Measurements from ENCODE around the gene PDSS1. TPM values are rescaled to one million over a fixed set of nuclear protein-coding genes. Genes with fewer than 3 reads are reported as not detected.
"Not testable (repeated sequence)": the region's sequence is repeated elsewhere in the genome, so short reads cannot be mapped to it uniquely, and the experiment has no call there.

The PDSS1 gene
- total and polyA plus RNA-seq, 4 donors: 1.8 to 6.6 (median 3.3) TPM

GRCh38 chr10:26789779-26790178 lies 92.3 kb downstream of the PDSS1 start:
- not testable (repeated sequence) for ATAC-seq (ENCODE audit: low FRiP score); H3K4me3 ChIP-seq (ENCODE audit: low read length in 2 of 2); H3K27me3 ChIP-seq (ENCODE audit: control insufficient read depth in 1 of 2, insufficient read depth in 2 of 2, low read length in 1 of 2); H3K4me1 ChIP-seq (ENCODE audit: control insufficient read depth in 1 of 2, insufficient read depth in 2 of 2, low read length in 2 of 2); H3K9me3 ChIP-seq (ENCODE audit: control insufficient read depth, low read length); H3K36me3 ChIP-seq (ENCODE audit: control insufficient read depth in 1 of 2, insufficient read depth in 2 of 2, low read length in 1 of 2); DNase-seq; H3K27ac ChIP-seq (ENCODE audit: low read depth in 1 of 2, low read length in 2 of 2)
- intact Hi-C loops (cut with DNase I): loop anchor here in 1 of 2 donors (10.0 kb wide), 1 partner anchor 65 kb away; no protein-coding TSS in a partner anchor
- 96 to 98% methylated on average over 2 of the region's 2 CpGs for WGBS, 2 donors

- intact Hi-C loops (cut with DNase I): no loop called here
- ATAC-seq (ENCODE audit: low FRiP score) (no peak), DNase-seq (no peak)
- Histone ChIP-seq H3K36me3 (ENCODE audit: control insufficient read depth in 1 of 2, insufficient read depth in 2 of 2, low read length in 1 of 2) (no peaks in the 10 kb centered on the region), H3K4me3 (ENCODE audit: low read length in 2 of 2) (no peak overlapping the region), H3K4me1 (ENCODE audit: control insufficient read depth in 1 of 2, insufficient read depth in 2 of 2, low read length in 2 of 2) (peaks cover 0 to 3% of the 10 kb centered on the region in 2 donors), H3K27me3 (ENCODE audit: control insufficient read depth in 1 of 2, insufficient read depth in 2 of 2, low read length in 1 of 2) (no peaks in the 10 kb centered on the region), H3K9me3 (ENCODE audit: control insufficient read depth, low read length) (no peaks in the 10 kb centered on the region), H3K27ac (ENCODE audit: low read depth in 1 of 2, low read length in 2 of 2) (no peak overlapping the region)
- 50 to 54% methylated on average over 4 of the region's 4 CpGs for WGBS, 2 donors
Measured at GRCh38 chr10:26790221-26790995, 92.9 kb downstream of the PDSS1 start.

GRCh38 chr10:26792758-26793495 lies 95.4 kb downstream of the PDSS1 start:
- Histone ChIP-seq H3K27ac (ENCODE audit: low read depth in 1 of 2, low read length in 2 of 2) (no peak overlapping the region), H3K4me3 (ENCODE audit: low read length in 2 of 2) (no peak overlapping the region), H3K36me3 (ENCODE audit: control insufficient read depth in 1 of 2, insufficient read depth in 2 of 2, low read length in 1 of 2) (no peaks in the 10 kb centered on the region), H3K27me3 (ENCODE audit: control insufficient read depth in 1 of 2, insufficient read depth in 2 of 2, low read length in 1 of 2) (no peaks in the 10 kb centered on the region), H3K4me1 (ENCODE audit: control insufficient read depth in 1 of 2, insufficient read depth in 2 of 2, low read length in 2 of 2) (peaks cover 0 to 3% of the 10 kb centered on the region in 2 donors), H3K9me3 (ENCODE audit: control insufficient read depth, low read length) (no peaks in the 10 kb centered on the region)
- ATAC-seq (ENCODE audit: low FRiP score) (no peak), DNase-seq (no peak)
- 42 to 49% methylated on average over 2 of the region's 2 CpGs for WGBS, 2 donors
- intact Hi-C loops (cut with DNase I): no loop called here

Other genes with a start within 250 kb of the PDSS1 start
- 10 to 100 TPM; 50.2 to 60.3 TPM for gene ABI1, start 163.3 kb downstream of the PDSS1 start, total RNA-seq
- 10 to 100 TPM; 20.8 to 31.7 TPM for gene ABI1, start 163.3 kb downstream of the PDSS1 start, polyA plus RNA-seq